Panc1 (cell line): ENCODE data around the gene SFSWAP. TPM values are rescaled to one million over a fixed set of nuclear protein-coding genes. Genes with fewer than 3 reads are reported as not detected.
"Not testable (repeated sequence)": the region's sequence is repeated elsewhere in the genome, so short reads cannot be mapped to it uniquely, and the experiment has no call there.

Source experiments
- ATAC-seq: fragments of 200-7000 bp; cut with Tn5 transposase; 2 replicates; pipeline ENCODE4 v1.9.1; 2020; ENCODE audit warnings: mild to moderate bottlenecking, moderate library complexity
- BruUV-seq: library from RNA; stranded (reverse); fragments of 400-500 nt; replicated peaks from 2 replicates; lab custom pipeline; 2021; lab: Mats Ljungman, UMichigan
- CTCF ChIA-PET: fragments of 300-600 bp; sonication (Branson Sonifier 250); formaldehyde crosslinking; loops from one replicate; lab custom pipeline; 2022; ENCODE audit warnings: antibody characterized with exemption; lab: Charles Lee
- POLR2A ChIA-PET: fragments of 300-600 bp; sonication (Branson Sonifier 250); formaldehyde crosslinking; loops from one replicate; lab custom pipeline; 2022; ENCODE audit warnings: antibody characterized with exemption; lab: Charles Lee
- DNase-seq: peaks from one replicate; pipeline ENCODE4 v3.0.0-alpha.2; 2010; ENCODE audit warnings: low read depth, low spot score
- H3K27ac ChIP-seq: 2 replicates; pipeline ENCODE4 v1.5.1; 2011; ENCODE audit warnings: mild to moderate bottlenecking, low read length, inconsistent platforms
- H3K27me3 ChIP-seq: fragments of 200-500 bp; sonication (Bioruptor generic); 2 replicates; pipeline ENCODE4 v1.6.0; 2014; ENCODE audit warnings: low read length, inconsistent platforms; ENCODE audit not compliant: control insufficient read depth, insufficient read depth
- H3K36me3 ChIP-seq: fragments of 200-500 bp; sonication (Bioruptor generic); 2 replicates; pipeline ENCODE4 v1.5.1; 2014; ENCODE audit warnings: inconsistent platforms, mild to moderate bottlenecking, low read length, moderate library complexity; ENCODE audit not compliant: control insufficient read depth, insufficient read depth
- H3K4me1 ChIP-seq: 2 replicates; pipeline ENCODE4 v1.5.1; 2011; ENCODE audit warnings: inconsistent platforms, mild to moderate bottlenecking, low read length, moderate library complexity; ENCODE audit not compliant: control insufficient read depth, insufficient read depth
- H3K4me3 ChIP-seq, 2 experiments: 2 replicates each; pipeline ENCODE4 v1.5.1; 2011 to 2012; ENCODE audit warnings: low read depth in 2 of 2, low read length in 2 of 2, mild to moderate bottlenecking in 2 of 2, inconsistent platforms in 1 of 2, moderate library complexity in 1 of 2
- H3K9me3 ChIP-seq: fragments of 200-500 bp; sonication (Bioruptor generic); 2 replicates; pipeline ENCODE4 v1.5.1; 2014; ENCODE audit warnings: low read depth, mild to moderate bottlenecking, inconsistent platforms, low read length, moderate library complexity; ENCODE audit not compliant: control insufficient read depth, insufficient read depth
- POLR2AphosphoS5 ChIP-seq: IDR thresholded peaks from 2 replicates; pipeline ENCODE4 v1.6.1; 2012; ENCODE audit warnings: mild to moderate bottlenecking, low read depth, low read length, moderate library complexity
- SIN3A ChIP-seq: IDR thresholded peaks from 2 replicates; pipeline ENCODE4 v1.6.1; 2012; ENCODE audit warnings: low read depth, mild to moderate bottlenecking, low read length, moderate library complexity, borderline replicate concordance; ENCODE audit not compliant: insufficient read depth
- TCF7L2 ChIP-seq: IDR thresholded peaks from 2 replicates; pipeline ENCODE4 v1.6.1; 2011; ENCODE audit warnings: mild to moderate bottlenecking, low read depth, low read length, inconsistent platforms
- in situ Hi-C: cut with HindIII; loops from 2 replicates; pipeline ENCODE4 v1.10.0; 2016; ENCODE audit warnings: low sequenced_read_pairs, low pct_unique_long_range_greater_than_20kb
- intact Hi-C: fragments of 100-400 bp; cut with micrococcal nuclease; formaldehyde crosslinking; loops from one replicate; pipeline ENCODE4 v1.10.0; 2022; ENCODE audit not compliant: unreplicated experiment
- total RNA-seq: library from RNA; stranded (reverse); gene quantifications from one replicate; pipeline ENCODE4 v1.2.1, GENCODE V29; 2021; ENCODE audit not compliant: unreplicated experiment
- TF ChIP-seq, protein P1 (sequence below): fragments of 450-650 bp; IDR thresholded peaks from 2 replicates; pipeline ENCODE4 v1.5.1; 2017; ENCODE audit warnings: mild to moderate bottlenecking
- TF ChIP-seq, protein P2 (sequence below), 2 experiments: IDR thresholded peaks; 2 replicates each; pipeline ENCODE4 v1.6.1; 2011 to 2012; ENCODE audit warnings: low read depth in 2 of 2, control low read depth in 1 of 2, low read length in 1 of 2, mild to moderate bottlenecking in 1 of 2, moderate library complexity in 1 of 2; ENCODE audit not compliant: insufficient read depth in 1 of 2

The SFSWAP gene
- total RNA-seq, 1 experiment from 2014 or later, result 41.6 TPM

GRCh38 chr12:131776237-131776889, 65.5 kb downstream of the SFSWAP start:
- intact Hi-C loops, result no loop called here
- H3K36me3 ChIP-seq, result peaks cover 10% of the 10 kb centered on the region
- POLR2A ChIA-PET, result interaction anchor here (0.6 kb wide), 1 partner anchor 73 kb away, joined by 8 read pairs; no protein-coding TSS in a partner anchor
- TF ChIP-seq, protein P1, sequence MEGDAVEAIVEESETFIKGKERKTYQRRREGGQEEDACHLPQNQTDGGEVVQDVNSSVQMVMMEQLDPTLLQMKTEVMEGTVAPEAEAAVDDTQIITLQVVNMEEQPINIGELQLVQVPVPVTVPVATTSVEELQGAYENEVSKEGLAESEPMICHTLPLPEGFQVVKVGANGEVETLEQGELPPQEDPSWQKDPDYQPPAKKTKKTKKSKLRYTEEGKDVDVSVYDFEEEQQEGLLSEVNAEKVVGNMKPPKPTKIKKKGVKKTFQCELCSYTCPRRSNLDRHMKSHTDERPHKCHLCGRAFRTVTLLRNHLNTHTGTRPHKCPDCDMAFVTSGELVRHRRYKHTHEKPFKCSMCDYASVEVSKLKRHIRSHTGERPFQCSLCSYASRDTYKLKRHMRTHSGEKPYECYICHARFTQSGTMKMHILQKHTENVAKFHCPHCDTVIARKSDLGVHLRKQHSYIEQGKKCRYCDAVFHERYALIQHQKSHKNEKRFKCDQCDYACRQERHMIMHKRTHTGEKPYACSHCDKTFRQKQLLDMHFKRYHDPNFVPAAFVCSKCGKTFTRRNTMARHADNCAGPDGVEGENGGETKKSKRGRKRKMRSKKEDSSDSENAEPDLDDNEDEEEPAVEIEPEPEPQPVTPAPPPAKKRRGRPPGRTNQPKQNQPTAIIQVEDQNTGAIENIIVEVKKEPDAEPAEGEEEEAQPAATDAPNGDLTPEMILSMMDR, result no peak
- TF ChIP-seq, protein P2, sequence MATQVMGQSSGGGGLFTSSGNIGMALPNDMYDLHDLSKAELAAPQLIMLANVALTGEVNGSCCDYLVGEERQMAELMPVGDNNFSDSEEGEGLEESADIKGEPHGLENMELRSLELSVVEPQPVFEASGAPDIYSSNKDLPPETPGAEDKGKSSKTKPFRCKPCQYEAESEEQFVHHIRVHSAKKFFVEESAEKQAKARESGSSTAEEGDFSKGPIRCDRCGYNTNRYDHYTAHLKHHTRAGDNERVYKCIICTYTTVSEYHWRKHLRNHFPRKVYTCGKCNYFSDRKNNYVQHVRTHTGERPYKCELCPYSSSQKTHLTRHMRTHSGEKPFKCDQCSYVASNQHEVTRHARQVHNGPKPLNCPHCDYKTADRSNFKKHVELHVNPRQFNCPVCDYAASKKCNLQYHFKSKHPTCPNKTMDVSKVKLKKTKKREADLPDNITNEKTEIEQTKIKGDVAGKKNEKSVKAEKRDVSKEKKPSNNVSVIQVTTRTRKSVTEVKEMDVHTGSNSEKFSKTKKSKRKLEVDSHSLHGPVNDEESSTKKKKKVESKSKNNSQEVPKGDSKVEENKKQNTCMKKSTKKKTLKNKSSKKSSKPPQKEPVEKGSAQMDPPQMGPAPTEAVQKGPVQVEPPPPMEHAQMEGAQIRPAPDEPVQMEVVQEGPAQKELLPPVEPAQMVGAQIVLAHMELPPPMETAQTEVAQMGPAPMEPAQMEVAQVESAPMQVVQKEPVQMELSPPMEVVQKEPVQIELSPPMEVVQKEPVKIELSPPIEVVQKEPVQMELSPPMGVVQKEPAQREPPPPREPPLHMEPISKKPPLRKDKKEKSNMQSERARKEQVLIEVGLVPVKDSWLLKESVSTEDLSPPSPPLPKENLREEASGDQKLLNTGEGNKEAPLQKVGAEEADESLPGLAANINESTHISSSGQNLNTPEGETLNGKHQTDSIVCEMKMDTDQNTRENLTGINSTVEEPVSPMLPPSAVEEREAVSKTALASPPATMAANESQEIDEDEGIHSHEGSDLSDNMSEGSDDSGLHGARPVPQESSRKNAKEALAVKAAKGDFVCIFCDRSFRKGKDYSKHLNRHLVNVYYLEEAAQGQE (IDR thresholded peaks at IDR 0.05; ENCODE audit: insufficient read depth in 1 of 2, low read depth in 2 of 2, low read length in 1 of 2), result no peak
- TF ChIP-seq TCF7L2 (no peak), SIN3A (no peak), POLR2AphosphoS5 (no peak)
- BruUV-seq, result no TSS peak
- CTCF ChIA-PET, result no interaction called here
- no peaks in the 10 kb centered on the region; the same call in 1 of the 2 replicates for H3K4me1 ChIP-seq
- H3K4me3 ChIP-seq, result no peak overlapping the region
- DNase-seq, result no peak
- H3K27me3 ChIP-seq, result no peaks in the 10 kb centered on the region
- no peak for ATAC-seq
- H3K27ac ChIP-seq, result no peak overlapping the region
- in situ Hi-C loops, result no loop called here
- H3K9me3 ChIP-seq, result no peaks in the 10 kb centered on the region

DNA sequence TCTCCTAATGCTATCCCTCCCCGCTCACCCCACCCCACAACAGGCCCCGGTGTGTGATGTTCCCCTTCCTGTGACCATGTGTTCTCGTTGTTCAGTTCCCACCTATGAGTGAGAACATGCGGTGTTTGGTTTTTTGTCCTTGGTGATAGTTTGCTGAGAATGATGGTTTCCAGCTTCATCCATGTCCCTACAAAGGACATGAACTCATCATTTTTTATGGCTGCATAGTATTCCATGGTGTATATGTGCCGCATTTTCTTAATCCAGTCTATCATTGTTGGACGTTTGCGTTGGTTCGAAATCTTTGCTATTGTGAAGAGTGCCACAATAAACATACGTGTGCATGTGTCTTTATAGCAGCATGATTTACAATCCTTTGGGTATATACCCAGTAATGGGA, 66.4 kb downstream of the SFSWAP start:
- BruUV-seq, in situ Hi-C loops, DNase-seq, ATAC-seq, POLR2A ChIA-PET, CTCF ChIA-PET, H3K27ac ChIP-seq, H3K27me3 ChIP-seq, H3K4me3 ChIP-seq, intact Hi-C loops, H3K9me3 ChIP-seq, H3K36me3 ChIP-seq, H3K4me1 ChIP-seq: not testable (repeated sequence)

GRCh38 chr12:131779027-131779426, 68.1 kb downstream of the SFSWAP start:
- no peak overlapping the region for H3K27ac ChIP-seq
- H3K9me3 ChIP-seq, result no peaks in the 10 kb centered on the region
- no peak for DNase-seq
- no peaks in the 10 kb centered on the region for H3K27me3 ChIP-seq
- TF ChIP-seq TCF7L2, result no peak
- TF ChIP-seq, protein P1, result no peak
- no TSS peak for BruUV-seq
- no peak overlapping the region for H3K4me3 ChIP-seq
- intact Hi-C loops (no loop called here), in situ Hi-C loops (no loop called here)
- peaks cover 6% of the 10 kb centered on the region for H3K36me3 ChIP-seq
- POLR2A ChIA-PET, result no interaction called here
- no peak for ATAC-seq
- no peaks in the 10 kb centered on the region; the same call in 1 of the 2 replicates for H3K4me1 ChIP-seq
- CTCF ChIA-PET, result no interaction called here
